Duodenal mucosa (tissue), 2 donors: Measurements from ENCODE around the gene TMEM94.

ENCODE experiments used
- H3K27ac ChIP-seq: one replicate; pipeline ENCODE4 v1.7.0; 2013; ENCODE audit warnings: low read depth, low read length
- H3K27me3 ChIP-seq, 2 donors: one replicate each; pipeline ENCODE4 v1.7.0; 2013; ENCODE audit warnings: low read length in 2 of 2, control low read depth in 1 of 2; ENCODE audit not compliant: insufficient read depth in 2 of 2, control insufficient read depth in 1 of 2
- H3K36me3 ChIP-seq, 2 donors: one replicate each; pipeline ENCODE4 v1.7.0; 2013; ENCODE audit warnings: low read length in 2 of 2, control low read depth in 1 of 2; ENCODE audit not compliant: insufficient read depth in 2 of 2, control insufficient read depth in 1 of 2
- H3K4me1 ChIP-seq, 2 donors: one replicate each; pipeline ENCODE4 v1.7.0; 2013; ENCODE audit warnings: low read length in 2 of 2, control low read depth in 1 of 2; ENCODE audit not compliant: insufficient read depth in 2 of 2, control insufficient read depth in 1 of 2
- H3K4me3 ChIP-seq, 2 donors: one replicate each; pipeline ENCODE4 v1.7.0; 2013; ENCODE audit warnings: low read length in 2 of 2, low read depth in 1 of 2
- H3K9ac ChIP-seq, 2 donors: one replicate each; pipeline ENCODE4 v1.7.0; 2013; ENCODE audit warnings: low read length in 2 of 2, low read depth in 1 of 2
- H3K9me3 ChIP-seq, 2 donors: one replicate each; pipeline ENCODE4 v1.7.0; 2013; ENCODE audit warnings: low read length in 2 of 2, control low read depth in 1 of 2; ENCODE audit not compliant: control insufficient read depth in 1 of 2

TMEM94 gene

DNA sequence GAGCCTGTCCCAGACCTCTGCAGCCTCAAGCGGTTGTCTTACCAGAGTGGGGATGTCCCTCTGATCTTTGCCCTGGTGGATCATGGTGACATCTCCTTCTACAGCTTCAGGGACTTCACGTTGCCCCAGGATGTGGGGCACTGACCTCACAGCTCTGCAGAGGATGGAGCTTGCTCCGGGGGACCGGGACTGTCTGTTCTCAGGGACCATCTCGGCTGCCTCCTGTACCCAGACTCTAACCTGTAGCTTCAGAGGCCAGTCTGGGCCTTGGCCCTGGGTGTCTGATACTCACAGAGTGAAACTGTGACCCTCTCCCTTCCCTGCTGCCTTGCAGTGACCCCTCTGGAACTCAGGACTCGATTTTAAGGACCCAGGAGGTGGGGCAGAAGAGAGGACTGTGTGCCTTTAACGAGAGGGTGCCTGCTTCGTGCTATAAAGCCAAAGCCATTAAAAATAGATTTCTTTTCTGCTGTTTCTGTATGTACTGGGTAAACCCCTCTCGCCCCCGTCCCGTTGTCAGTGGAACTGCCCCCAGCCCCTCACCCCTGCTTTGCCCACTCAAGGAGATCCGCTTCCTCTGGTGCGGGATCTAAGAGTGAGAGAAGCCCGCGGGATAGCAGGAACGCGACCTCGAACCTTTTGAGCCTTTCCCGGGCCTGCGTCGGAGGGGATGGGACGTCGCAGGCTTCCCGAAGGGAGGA is 68.0 kb downstream of the TMEM94 start:
- no peaks in the 10 kb centered on the region for H3K9me3 ChIP-seq
- peaks cover 12 to 18% of the 10 kb centered on the region in 2 donors for H3K4me1 ChIP-seq
- peak overlapping the region; percentile 59 to 77 for H3K9ac ChIP-seq
- no peaks in the 10 kb centered on the region for H3K27me3 ChIP-seq
- H3K4me3 ChIP-seq = peak overlapping the region; percentile 66 to 67
- H3K36me3 ChIP-seq = peaks cover 6 to 23% of the 10 kb centered on the region in 2 donors
- H3K27ac ChIP-seq = peak overlapping the region; percentile 89

- Histone ChIP-seq H3K27me3 (no peaks in the 10 kb centered on the region), H3K36me3 (peaks cover 6 to 18% of the 10 kb centered on the region in 2 donors), H3K4me3 (peak within 1 kb of the TSS; percentile 77 to 81), H3K9ac (peak within 1 kb of the TSS; percentile 85 to 96), H3K9me3 (no peaks in the 10 kb centered on the region), H3K4me1 (peaks cover 12 to 22% of the 10 kb centered on the region in 2 donors), H3K27ac (peak within 1 kb of the TSS; percentile 89)
These were observed 68.8 kb downstream of the TMEM94 start, which contains the start of gene LLGL2 for GRCh38 chr17:75524970-75525805. Gene LLGL2, plus strand, starts transcription at chr17:75525697. Its CDS starts 17,730 bp downstream, at chr17:75543427.

- Histone ChIP-seq H3K4me1 (peaks cover 16 to 27% of the 10 kb centered on the region in 2 donors), H3K27ac (peak overlapping the region; percentile 80), H3K9ac (peak overlapping the region; percentile 85 to 96), H3K4me3 (peak overlapping the region; percentile 77 to 81), H3K9me3 (no peaks in the 10 kb centered on the region), H3K36me3 (peaks cover 6 to 16% of the 10 kb centered on the region in 2 donors), H3K27me3 (no peaks in the 10 kb centered on the region)
These were observed 69.5 kb downstream of the TMEM94 start for GRCh38 chr17:75525806-75526554.

GRCh38 chr17:75526555-75527270 is 70.3 kb downstream of the TMEM94 start:
- Histone ChIP-seq H3K9ac (peak overlapping the region; percentile 85 to 96), H3K27ac (peak overlapping the region; percentile 80), H3K36me3 (peaks cover 6 to 9% of the 10 kb centered on the region in 2 donors), H3K4me1 (peaks cover 23 to 34% of the 10 kb centered on the region in 2 donors), H3K9me3 (no peaks in the 10 kb centered on the region), H3K4me3 (peak overlapping the region; percentile 77 to 81), H3K27me3 (no peaks in the 10 kb centered on the region)

- Histone ChIP-seq H3K27me3 (no peaks in the 10 kb centered on the region), H3K27ac (peak overlapping the region; percentile 58), H3K36me3 (peaks cover 0 to 14% of the 10 kb centered on the region in 2 donors), H3K9ac (peak overlapping the region; percentile 54 to 58), H3K9me3 (no peaks in the 10 kb centered on the region), H3K4me3 (peak overlapping the region in 1 of 2 donors; percentile 40), H3K4me1 (peaks cover 41 to 52% of the 10 kb centered on the region in 2 donors)
These were observed 74.6 kb downstream of the TMEM94 start for GRCh38 chr17:75530837-75531720.

DNA sequence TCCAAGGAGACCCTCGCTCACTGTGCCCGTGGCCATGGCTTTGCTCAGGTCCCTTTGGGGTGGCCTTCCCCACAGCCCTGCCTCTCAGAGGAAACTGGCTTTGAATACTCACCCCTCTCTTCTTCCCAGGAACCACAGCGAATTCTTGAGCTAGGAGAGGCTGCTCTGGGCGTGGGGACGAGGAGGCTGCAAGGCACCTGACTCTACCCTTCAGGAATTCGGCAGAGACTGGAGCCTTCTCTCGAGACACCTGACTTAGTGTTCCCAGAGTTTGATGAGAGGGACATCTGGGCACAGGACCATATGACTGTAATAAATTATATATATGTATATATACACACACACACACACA is 75.3 kb downstream of the TMEM94 start:
- H3K9ac ChIP-seq = peak overlapping the region; percentile 54 to 58
- peak overlapping the region; percentile 58 for H3K27ac ChIP-seq
- peak overlapping the region in 1 of 2 donors; percentile 40 for H3K4me3 ChIP-seq
- H3K27me3 ChIP-seq = no peaks in the 10 kb centered on the region
- peaks cover 0 to 14% of the 10 kb centered on the region in 2 donors for H3K36me3 ChIP-seq
- H3K9me3 ChIP-seq = no peaks in the 10 kb centered on the region
- H3K4me1 ChIP-seq = peaks cover 41 to 50% of the 10 kb centered on the region in 2 donors

- H3K27me3 ChIP-seq = no peaks in the 10 kb centered on the region
- H3K9me3 ChIP-seq = no peaks in the 10 kb centered on the region
- H3K36me3 ChIP-seq = peaks cover 0 to 14% of the 10 kb centered on the region in 2 donors
- peak overlapping the region; percentile 62 for H3K27ac ChIP-seq
- H3K9ac ChIP-seq = peak overlapping the region; percentile 63 to 85
- H3K4me1 ChIP-seq = peaks cover 52% of the 10 kb centered on the region in 2 donors
- H3K4me3 ChIP-seq = peak overlapping the region; percentile 16 to 60
These were observed 78.7 kb downstream of the TMEM94 start for GRCh38 chr17:75535119-75535537.

- H3K36me3 ChIP-seq = peaks cover 0 to 14% of the 10 kb centered on the region in 2 donors
- no peak overlapping the region for H3K4me3 ChIP-seq
- peak overlapping the region; percentile 51 for H3K27ac ChIP-seq
- peaks cover 55 to 56% of the 10 kb centered on the region in 2 donors for H3K4me1 ChIP-seq
- H3K27me3 ChIP-seq = no peaks in the 10 kb centered on the region
- H3K9me3 ChIP-seq = no peaks in the 10 kb centered on the region
- peak overlapping the region; percentile 33 to 42 for H3K9ac ChIP-seq
These were observed 79.4 kb downstream of the TMEM94 start for GRCh38 chr17:75535871-75536270.
